HG02852 (cell line): ENCODE data around the gene KSR2.

Source experiments
- ATAC-seq: cut with Tn5 transposase; IDR thresholded peaks from one replicate; pipeline ENCODE4 v1.9.1; 2021; ENCODE audit warnings: mild to moderate bottlenecking, moderate library complexity; ENCODE audit not compliant: unreplicated experiment

KSR2 gene

GRCh38 chr12:117702741-117703140, 266.0 kb downstream of the KSR2 start:
- ATAC-seq, result no peak

- no peak for ATAC-seq
Observed at GRCh38 chr12:117699575-117699974, 269.2 kb downstream of the KSR2 start.

- no peak for ATAC-seq
Observed at GRCh38 chr12:117699118-117699517, 269.7 kb downstream of the KSR2 start.

- ATAC-seq, result no peak
Observed at GRCh38 chr12:117695956-117696355, 272.8 kb downstream of the KSR2 start.

DNA sequence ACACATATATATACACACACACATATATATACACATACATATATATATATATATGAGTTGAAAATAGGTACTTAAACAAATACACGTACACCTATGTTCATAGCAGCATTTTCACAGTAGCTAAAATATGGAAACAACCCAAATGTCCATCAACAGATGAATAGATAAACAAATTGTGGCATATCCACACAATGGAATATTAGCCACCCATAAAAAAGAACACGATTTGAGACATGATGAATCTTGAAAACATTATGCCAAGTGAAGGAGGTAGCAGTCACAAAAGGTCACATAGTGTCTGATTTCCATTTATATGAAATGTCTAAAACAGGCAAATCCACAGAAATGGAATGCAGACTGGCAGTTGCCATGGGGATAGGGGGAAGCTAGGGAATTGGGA, 276.3 kb downstream of the KSR2 start:
- no peak for ATAC-seq

GRCh38 chr12:117689857-117690256, 278.9 kb downstream of the KSR2 start:
- ATAC-seq, result no peak

GRCh38 chr12:117688446-117688845, 280.3 kb downstream of the KSR2 start:
- ATAC-seq, result no peak

GRCh38 chr12:117686911-117687377, 281.8 kb downstream of the KSR2 start:
- no peak for ATAC-seq

DNA sequence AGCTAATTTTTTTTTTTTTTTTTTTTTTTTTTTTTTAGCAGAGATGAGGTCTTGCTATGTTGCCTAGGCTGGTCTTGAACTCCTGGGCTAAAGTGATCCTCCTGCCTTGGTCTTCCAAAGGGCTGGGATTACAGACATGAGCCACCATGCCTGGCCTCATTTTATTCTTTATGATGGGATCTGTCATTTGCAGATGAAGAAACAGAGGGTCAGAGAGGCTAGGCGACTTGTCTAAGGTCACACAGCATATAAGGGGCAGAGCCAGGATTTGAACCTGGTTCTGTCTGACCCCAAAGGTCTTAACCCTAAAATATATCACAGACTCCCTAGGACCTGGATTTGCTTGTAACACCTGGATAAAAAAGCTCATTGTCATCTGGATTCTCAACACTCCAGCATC, 282.6 kb downstream of the KSR2 start:
- no peak for ATAC-seq

GRCh38 chr12:117685110-117685926, 283.5 kb downstream of the KSR2 start:
- ATAC-seq, result no peak

DNA sequence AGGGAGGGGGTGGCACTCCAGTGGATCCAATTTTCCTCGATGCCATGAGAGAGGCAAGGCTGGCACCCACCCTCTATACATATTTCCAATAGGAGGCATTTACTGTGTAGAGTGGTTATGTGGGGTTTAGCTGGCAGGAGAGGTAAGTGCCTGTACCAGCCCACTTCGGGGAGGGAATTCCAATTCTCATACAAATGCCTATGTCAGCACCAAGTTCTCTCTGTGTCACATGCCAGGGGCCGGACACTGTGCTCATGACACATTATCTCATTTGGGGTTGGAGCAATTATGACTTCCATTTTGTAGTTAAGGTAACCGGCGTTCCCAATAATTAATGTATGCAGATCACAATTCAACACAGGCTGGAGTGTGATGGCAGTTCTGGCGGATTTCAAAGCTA, 284.3 kb downstream of the KSR2 start:
- ATAC-seq, result no peak

GRCh38 chr12:117680312-117680711, 288.5 kb downstream of the KSR2 start:
- no peak for ATAC-seq

DNA sequence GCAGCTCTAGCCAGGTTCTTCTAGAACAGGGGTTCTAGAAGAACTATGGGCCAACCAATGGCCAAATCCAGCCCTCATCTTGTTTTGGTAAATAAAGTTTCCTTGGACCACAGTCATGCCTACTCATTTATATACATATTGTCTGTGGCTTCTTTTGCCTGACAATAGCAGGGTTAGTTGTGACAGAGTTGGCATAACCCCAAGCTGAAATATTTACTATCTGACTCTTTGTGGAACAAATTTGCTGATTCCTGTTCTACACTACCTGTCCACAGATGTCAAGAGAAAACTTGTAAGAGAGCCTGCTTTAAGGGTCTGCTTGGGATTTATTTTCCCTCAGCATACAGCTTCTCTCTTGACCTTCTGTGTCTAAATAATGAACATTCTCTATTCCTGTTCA, 289.0 kb downstream of the KSR2 start:
- ATAC-seq, result no peak

DNA sequence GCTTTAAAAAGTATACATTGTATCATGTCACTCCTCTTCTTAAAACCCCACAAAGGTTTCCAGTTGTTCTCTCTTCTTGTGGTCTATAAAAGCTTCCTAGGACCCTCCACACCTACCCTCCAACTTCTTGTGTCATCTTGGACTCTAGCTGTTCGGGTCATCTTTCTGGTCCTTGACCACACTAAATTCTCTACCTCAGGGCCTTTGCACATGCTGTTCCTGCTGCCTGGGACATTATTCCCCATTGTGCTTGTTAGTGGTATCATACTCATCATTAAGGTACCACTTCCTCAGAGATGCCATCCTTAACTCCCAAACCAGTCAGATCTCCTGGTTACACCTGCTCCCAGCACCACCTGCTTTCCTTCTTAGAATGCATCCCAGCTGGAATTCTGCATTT, 294.0 kb downstream of the KSR2 start:
- ATAC-seq, result no peak

DNA sequence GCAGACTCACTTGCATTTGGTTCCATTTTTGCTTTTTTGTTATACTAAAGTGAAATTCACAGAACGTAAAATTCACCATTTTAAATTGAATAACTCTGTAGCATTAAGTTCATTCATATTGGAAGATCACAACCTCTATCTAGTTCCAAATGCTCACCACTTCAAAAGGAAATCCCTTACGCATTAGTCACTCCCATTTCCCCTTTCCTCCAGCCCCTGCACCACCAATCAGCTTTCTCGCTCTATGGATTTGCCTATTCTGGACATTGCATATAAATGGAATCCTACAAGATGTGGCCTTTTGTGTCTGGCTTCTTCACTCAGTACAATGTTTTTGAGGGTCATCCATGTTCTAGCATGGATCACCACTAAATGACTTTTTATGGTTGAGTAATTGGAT, 294.5 kb downstream of the KSR2 start:
- ATAC-seq, result no peak

GRCh38 chr12:117671734-117672133, 297.1 kb downstream of the KSR2 start:
- ATAC-seq, result no peak

- ATAC-seq, result no peak
Observed at GRCh38 chr12:117664169-117664568, 304.6 kb downstream of the KSR2 start.

DNA sequence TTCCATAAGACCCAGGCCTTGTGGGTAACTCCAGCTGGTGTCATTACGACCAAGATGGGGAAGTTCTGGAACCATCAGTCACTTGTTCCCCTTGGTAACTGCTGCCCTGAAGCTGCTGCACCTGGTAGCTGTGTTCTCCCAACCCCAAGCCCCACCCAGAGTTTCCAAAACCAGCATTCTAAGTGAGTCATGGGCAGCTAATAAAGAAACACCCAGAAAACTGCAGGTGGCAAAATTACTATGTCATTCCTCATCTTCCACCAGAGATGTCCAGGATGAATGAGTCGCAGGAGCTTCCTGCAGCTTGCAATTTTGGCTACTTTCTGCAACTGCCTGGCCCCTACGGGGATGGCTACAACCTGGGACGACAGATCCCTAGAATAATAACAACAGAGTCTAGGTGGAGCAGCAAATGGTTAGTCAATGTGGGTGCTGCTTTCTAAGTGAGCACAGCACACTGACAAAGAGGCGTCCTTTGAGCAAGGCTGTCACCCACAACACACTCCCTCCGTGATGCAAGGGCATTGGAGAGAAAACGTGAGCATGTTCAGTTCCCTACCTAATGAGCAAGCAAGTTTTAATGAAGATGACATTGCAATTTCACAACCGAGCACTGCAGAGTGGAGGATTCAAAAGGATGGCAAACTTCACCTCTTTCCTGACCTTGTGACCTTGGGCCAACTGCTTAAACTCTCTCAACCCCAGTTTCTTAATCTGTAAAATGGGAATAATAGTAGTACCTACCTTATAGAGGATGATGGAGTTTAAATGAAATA, 306.0 kb downstream of the KSR2 start:
- no peak for ATAC-seq

GRCh38 chr12:117662220-117662619, 306.6 kb downstream of the KSR2 start:
- ATAC-seq, result no peak

GRCh38 chr12:117661471-117661870, 307.3 kb downstream of the KSR2 start:
- ATAC-seq, result no peak

DNA sequence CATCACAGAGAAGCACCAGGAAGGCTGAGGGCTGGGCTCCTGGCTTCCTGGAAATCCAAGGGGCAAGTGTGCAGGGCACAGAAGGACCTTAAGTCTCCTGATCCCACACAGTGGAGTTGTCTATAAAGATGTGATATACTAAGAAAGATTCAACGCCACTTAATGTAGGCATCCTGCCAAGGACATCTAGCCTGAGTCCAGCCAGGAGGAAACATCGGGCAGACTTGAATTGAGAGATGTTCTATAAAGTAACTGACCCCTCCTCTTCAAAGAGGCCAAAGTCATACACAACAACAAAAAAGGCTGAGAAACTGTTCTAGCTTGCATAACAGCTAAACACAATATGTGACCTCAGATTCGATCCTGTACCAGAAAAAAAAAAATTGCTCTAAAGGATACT, 307.9 kb downstream of the KSR2 start:
- ATAC-seq, result no peak

- no peak for ATAC-seq
Observed at GRCh38 chr12:117658226-117658625, 310.6 kb downstream of the KSR2 start.
